Measurements from ENCODE around the gene GTPBP2. TPM values are rescaled to one million over a fixed set of nuclear protein-coding genes. Genes with fewer than 3 reads are reported as not detected.

Gene GTPBP2
- total RNA-seq, 1 experiment from 2014 or later = 59.4 TPM

DNA sequence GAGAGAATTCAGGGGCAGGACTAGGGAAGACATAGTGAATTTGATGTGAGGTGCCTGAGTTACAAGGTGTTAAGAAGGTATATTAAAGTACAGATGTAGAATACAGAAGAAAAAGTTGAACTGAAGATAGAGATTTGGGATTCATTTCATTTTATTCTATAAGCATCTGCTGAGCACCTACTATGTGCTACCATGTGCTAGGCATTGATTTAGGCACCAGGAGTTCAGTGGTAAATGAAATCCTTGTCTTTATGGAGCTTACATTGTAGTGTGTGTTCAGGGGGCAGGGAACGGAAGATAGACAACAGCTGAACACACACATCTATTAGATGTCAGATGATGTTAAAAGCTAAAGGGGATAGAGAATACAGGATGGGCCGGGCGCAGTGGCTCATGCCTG is 18.5 kb upstream of the GTPBP2 start:
- no peak for ATAC-seq
- no peaks in the 10 kb centered on the region for H3K9me3 ChIP-seq (ENCODE audit: control insufficient read depth, insufficient read depth, low read depth, low read length)
- no peak overlapping the region for H3K4me3 ChIP-seq (ENCODE audit: low read depth in 2 of 2, low read length in 2 of 2)
- in situ Hi-C loops (cut with HindIII; ENCODE audit: low pct_unique_long_range_greater_than_20kb, low sequenced_read_pairs) (no loop called here), intact Hi-C loops (cut with micrococcal nuclease; ENCODE audit: unreplicated experiment) (no loop called here)
- H3K27me3 ChIP-seq (ENCODE audit: control insufficient read depth, insufficient read depth, low read length) = no peaks in the 10 kb centered on the region
- peaks cover 2% of the 10 kb centered on the region; the same call in 1 of the 2 replicates for H3K4me1 ChIP-seq (ENCODE audit: control insufficient read depth, insufficient read depth, low read length)
- H3K36me3 ChIP-seq (ENCODE audit: control insufficient read depth, insufficient read depth, low read length) = no peaks in the 10 kb centered on the region
- CTCF ChIA-PET = no interaction called here
- no TSS peak for BruUV-seq (replicated peaks)
- TF ChIP-seq TCF7L2 (IDR thresholded peaks at IDR 0.05; ENCODE audit: low read depth, low read length) = no peak
- TF ChIP-seq SIN3A (IDR thresholded peaks at IDR 0.05; ENCODE audit: borderline replicate concordance, insufficient read depth, low read depth, low read length) = no peak
- TF ChIP-seq, protein P1, sequence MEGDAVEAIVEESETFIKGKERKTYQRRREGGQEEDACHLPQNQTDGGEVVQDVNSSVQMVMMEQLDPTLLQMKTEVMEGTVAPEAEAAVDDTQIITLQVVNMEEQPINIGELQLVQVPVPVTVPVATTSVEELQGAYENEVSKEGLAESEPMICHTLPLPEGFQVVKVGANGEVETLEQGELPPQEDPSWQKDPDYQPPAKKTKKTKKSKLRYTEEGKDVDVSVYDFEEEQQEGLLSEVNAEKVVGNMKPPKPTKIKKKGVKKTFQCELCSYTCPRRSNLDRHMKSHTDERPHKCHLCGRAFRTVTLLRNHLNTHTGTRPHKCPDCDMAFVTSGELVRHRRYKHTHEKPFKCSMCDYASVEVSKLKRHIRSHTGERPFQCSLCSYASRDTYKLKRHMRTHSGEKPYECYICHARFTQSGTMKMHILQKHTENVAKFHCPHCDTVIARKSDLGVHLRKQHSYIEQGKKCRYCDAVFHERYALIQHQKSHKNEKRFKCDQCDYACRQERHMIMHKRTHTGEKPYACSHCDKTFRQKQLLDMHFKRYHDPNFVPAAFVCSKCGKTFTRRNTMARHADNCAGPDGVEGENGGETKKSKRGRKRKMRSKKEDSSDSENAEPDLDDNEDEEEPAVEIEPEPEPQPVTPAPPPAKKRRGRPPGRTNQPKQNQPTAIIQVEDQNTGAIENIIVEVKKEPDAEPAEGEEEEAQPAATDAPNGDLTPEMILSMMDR (IDR thresholded peaks at IDR 0.05) = no peak
- no peak for TF ChIP-seq POLR2AphosphoS5 (IDR thresholded peaks at IDR 0.05; ENCODE audit: low read depth, low read length)
- TF ChIP-seq, protein P2, sequence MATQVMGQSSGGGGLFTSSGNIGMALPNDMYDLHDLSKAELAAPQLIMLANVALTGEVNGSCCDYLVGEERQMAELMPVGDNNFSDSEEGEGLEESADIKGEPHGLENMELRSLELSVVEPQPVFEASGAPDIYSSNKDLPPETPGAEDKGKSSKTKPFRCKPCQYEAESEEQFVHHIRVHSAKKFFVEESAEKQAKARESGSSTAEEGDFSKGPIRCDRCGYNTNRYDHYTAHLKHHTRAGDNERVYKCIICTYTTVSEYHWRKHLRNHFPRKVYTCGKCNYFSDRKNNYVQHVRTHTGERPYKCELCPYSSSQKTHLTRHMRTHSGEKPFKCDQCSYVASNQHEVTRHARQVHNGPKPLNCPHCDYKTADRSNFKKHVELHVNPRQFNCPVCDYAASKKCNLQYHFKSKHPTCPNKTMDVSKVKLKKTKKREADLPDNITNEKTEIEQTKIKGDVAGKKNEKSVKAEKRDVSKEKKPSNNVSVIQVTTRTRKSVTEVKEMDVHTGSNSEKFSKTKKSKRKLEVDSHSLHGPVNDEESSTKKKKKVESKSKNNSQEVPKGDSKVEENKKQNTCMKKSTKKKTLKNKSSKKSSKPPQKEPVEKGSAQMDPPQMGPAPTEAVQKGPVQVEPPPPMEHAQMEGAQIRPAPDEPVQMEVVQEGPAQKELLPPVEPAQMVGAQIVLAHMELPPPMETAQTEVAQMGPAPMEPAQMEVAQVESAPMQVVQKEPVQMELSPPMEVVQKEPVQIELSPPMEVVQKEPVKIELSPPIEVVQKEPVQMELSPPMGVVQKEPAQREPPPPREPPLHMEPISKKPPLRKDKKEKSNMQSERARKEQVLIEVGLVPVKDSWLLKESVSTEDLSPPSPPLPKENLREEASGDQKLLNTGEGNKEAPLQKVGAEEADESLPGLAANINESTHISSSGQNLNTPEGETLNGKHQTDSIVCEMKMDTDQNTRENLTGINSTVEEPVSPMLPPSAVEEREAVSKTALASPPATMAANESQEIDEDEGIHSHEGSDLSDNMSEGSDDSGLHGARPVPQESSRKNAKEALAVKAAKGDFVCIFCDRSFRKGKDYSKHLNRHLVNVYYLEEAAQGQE (IDR thresholded peaks at IDR 0.05; ENCODE audit: insufficient read depth in 1 of 2, low read depth in 2 of 2, low read length in 1 of 2) = no peak
- POLR2A ChIA-PET = no interaction called here
- H3K27ac ChIP-seq (ENCODE audit: low read length) = no peak overlapping the region
- DNase-seq (ENCODE audit: low read depth, low spot score) = no peak

DNA sequence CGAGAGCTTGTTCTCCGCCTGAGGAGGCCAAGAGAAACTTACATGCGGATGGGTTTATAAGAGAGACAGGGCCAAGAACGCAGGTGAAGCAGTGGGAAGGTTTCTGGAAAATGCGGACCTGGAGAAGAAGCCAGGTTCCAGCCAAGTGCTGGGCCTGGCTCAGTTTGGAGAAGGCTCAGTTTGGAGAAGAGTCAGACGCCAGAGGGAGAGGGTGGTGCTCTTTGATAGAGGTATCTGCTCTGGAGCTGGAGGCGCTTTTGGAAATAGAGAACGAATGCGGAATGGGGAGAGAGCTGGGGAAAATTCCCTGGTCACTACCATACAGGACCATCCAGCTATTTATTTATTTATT is 16.5 kb upstream of the GTPBP2 start:
- intact Hi-C loops (cut with micrococcal nuclease; ENCODE audit: unreplicated experiment) = no loop called here
- Histone ChIP-seq H3K27me3 (ENCODE audit: control insufficient read depth, insufficient read depth, low read length) (no peaks in the 10 kb centered on the region), H3K4me1 (ENCODE audit: control insufficient read depth, insufficient read depth, low read length) (peaks cover 2% of the 10 kb centered on the region; the same call in 1 of the 2 replicates), H3K9me3 (ENCODE audit: control insufficient read depth, insufficient read depth, low read depth, low read length) (no peaks in the 10 kb centered on the region), H3K27ac (ENCODE audit: low read length) (no peak overlapping the region), H3K4me3 (ENCODE audit: low read depth in 2 of 2, low read length in 2 of 2) (peak overlapping the region; percentile 42 to 54), H3K36me3 (ENCODE audit: control insufficient read depth, insufficient read depth, low read length) (no peaks in the 10 kb centered on the region)
- in situ Hi-C loops (cut with HindIII; ENCODE audit: low pct_unique_long_range_greater_than_20kb, low sequenced_read_pairs) = no loop called here
- ChIA-PET POLR2A (no interaction called here), CTCF (no interaction called here)
- peak; percentile 26; the same call in 1 of the 2 replicates for ATAC-seq
- TF ChIP-seq, protein P1 (IDR thresholded peaks at IDR 0.05) = no peak
- no peak for TF ChIP-seq SIN3A (IDR thresholded peaks at IDR 0.05; ENCODE audit: borderline replicate concordance, insufficient read depth, low read depth, low read length)
- TF ChIP-seq TCF7L2 (IDR thresholded peaks at IDR 0.05; ENCODE audit: low read depth, low read length) = no peak
- TF ChIP-seq POLR2AphosphoS5 (IDR thresholded peaks at IDR 0.05; ENCODE audit: low read depth, low read length) = no peak
- TF ChIP-seq, protein P2 (IDR thresholded peaks at IDR 0.05; ENCODE audit: insufficient read depth in 1 of 2, low read depth in 2 of 2, low read length in 1 of 2) = no peak
- no peak for DNase-seq (ENCODE audit: low read depth, low spot score)
- BruUV-seq (replicated peaks) = no TSS peak
